Measurements from ENCODE around the gene POLA1.
"Not testable (repeated sequence)": the region's sequence is repeated elsewhere in the genome, so short reads cannot be mapped to it uniquely, and the experiment has no call there.

POLA1 gene

DNA sequence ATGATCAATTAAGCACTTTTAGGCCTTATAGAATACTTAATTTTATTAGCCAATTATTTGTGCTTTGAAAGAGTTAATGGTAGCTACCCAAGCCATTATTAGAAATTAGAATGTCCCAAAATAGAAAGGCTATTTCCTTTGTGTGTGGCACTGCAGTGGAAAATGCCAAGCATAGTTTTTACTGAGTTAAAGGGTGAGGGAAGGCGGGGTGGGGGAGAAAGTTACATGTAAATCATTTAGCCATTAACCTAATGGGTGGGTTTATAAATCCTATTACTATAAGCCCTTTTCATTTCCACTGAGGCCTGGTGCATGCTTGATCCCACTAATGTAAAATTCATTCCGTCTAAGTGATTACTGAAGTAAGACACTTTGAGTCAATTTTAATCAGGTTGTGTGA is 105.8 kb downstream of the POLA1 start:
- DNase-seq (ENCODE audit: low spot score): no peak

DNA sequence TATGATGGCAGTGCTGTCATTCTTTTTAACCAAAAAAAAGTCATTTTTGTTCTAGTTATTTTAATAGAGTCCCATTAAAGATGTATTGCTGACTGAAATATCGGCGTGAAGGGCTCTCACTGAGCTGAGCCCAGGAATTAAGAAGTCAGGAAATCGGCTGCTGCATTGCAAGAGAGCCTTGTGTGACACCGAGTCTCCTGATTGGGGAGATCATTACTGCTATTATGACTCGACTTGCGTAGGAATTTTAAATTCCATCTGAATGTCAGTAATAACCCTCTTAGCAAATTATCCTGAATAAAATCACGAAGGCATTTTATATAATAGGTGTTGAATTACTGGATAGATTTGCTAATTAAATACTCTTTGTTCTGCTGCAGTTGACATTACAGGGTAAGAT is 111.5 kb downstream of the POLA1 start:
- no peak for DNase-seq (ENCODE audit: low spot score)

DNA sequence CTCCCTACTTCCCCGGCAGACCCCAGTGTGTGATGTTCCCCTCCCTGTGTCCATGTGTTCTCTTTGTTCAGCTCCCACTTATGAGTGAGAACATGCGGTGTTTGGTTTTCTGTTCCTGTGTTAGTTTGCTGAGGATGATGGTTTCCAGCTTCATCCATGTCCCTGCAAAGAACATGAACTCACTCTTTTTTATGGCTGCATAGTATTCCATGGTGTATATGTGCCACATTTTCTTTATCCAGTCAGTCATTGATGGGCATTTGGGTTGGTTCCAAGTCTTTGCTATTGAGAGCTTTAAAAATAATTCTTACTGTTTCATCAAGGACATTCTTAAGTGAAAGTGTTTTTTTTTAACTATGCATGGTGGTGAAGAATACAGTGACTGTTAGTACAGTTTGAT is 126.1 kb downstream of the POLA1 start:
- not testable (repeated sequence) for DNase-seq (ENCODE audit: low spot score)

DNA sequence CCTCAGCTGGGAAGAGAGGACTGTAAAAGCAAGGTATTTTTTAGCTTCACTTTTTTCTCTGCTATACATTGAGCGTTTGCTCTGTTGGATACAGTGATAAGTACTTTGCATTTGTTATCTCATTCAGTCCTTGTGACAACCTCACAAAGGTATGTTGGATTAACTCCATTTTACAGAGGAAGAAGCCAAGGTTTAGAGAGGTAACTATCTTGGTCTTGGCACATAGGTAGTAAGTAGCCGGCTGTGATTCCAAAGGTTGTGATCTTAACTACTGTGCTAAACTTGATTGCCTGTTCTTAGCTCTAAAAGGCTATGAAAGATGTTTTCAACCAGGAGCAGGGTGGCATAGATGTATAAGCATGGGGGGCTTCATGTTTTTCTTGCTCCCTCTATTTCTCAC is 134.4 kb downstream of the POLA1 start:
- no peak for DNase-seq (ENCODE audit: low spot score)

DNA sequence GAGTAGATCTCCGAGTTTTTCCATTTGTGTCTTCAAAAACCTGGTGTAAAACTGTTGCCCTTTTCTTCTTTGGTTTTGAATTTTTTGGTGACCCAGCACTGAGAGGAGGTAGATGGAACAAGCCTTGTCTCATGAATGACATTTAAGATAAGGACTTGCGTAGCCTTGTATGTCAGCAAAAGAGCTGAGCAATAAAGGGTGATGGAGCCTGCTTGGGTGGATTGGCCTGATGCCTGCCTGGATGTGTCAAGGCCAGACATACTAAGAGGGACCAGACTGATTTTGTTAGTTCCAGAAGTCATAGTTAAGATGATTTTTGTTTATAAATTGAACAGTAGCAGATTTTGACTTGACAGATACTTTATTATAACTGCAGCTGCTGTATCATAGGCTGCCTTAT is 134.9 kb downstream of the POLA1 start:
- DNase-seq (ENCODE audit: low spot score): no peak

DNA sequence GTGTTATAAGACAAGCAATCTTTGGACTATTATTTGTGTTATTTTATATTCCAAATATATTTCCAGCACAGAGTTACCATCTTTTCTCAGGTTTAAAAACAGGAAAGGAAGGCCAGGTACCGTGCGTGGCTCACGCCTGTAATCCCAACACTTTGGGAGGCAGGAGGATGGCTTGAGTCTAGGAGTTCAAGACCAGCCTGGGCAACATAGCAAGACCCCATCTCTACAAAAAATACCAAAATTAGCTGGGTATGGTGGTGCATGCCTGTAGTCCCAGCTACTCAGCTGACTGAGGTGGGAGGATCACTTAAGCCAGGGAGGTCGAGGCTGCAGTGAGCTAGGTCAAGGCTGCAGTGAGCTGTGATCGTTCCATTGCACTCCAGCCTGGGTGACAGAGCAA is 140.0 kb downstream of the POLA1 start:
- DNase-seq (ENCODE audit: low spot score): no peak

DNA sequence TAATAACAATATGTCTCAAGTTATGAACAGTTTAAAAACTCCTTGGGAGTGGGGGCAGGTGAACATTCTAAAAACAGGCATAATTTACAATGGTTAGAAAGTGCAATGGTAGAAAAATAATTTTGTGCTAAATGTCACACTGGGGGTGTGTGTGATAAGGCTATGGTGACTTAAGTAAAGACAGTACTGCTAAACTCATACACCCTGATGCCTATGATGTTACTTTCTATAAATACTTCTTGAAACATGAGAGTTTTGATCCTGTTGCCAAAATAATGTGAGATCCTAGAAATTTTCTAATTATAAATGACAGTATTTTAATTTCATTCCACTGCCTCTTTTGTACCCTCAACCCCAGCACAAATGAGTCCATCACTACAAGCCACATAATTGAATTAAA is 144.2 kb downstream of the POLA1 start:
- DNase-seq (ENCODE audit: low spot score): no peak

DNA sequence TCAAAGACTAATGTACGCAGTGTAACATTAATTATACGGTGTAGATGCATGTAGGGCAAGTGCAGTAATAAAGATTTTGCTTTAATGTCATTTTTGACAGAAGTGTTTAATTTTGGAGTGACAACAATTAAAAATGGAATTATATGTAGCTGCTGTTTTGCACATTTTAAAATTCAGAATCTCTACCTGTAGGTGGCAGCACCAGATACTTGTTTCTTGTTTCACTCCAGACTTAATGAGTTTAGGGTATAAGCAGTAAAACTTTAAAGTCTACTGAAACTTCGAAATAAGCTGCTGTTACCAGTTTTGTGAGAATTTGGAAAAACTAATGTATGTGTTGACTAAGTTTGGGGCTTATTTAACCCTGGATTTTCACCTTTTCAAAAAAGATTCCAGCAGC is 144.9 kb downstream of the POLA1 start:
- peak; percentile 1 for DNase-seq (ENCODE audit: low spot score)

DNA sequence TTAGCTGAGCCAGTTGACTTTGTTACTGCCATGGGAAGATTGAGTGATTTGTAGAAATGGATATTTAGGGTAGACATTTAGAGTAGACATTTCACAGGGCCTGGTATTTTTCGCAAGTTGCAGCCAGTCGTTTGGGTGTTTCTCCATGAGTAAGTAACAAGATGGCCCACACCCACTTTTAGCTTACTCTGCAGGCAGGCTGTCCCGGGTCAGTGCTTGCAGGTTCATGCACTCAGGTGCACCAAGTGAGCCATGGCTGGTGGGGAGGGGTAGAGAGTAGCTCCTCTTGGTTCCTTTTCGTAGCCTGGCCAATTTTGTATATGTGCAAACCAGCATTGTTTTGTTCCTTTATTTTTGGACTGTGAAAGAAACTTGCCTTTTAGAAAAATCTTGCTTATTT is 145.6 kb downstream of the POLA1 start:
- DNase-seq (ENCODE audit: low spot score): no peak

DNA sequence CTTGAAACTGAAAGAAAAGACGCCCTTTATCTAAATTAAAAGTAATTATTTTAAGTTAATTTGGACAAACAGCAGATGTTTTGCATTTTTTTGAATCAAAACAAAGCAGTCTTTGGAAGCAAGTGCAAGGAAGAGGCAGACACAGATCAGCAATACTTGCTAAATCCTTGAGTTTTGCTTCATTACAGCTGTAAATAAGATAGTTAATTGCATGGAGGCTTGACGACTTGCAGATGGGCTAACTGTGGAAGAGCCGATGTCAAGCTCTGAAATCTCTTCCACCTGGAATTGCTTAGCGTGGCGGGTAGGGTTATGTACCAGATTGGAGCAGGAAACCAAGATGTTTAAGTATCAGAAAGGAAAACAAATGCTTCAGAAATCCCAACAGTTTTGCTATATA is 148.8 kb downstream of the POLA1 start:
- DNase-seq (ENCODE audit: low spot score): no peak

DNA sequence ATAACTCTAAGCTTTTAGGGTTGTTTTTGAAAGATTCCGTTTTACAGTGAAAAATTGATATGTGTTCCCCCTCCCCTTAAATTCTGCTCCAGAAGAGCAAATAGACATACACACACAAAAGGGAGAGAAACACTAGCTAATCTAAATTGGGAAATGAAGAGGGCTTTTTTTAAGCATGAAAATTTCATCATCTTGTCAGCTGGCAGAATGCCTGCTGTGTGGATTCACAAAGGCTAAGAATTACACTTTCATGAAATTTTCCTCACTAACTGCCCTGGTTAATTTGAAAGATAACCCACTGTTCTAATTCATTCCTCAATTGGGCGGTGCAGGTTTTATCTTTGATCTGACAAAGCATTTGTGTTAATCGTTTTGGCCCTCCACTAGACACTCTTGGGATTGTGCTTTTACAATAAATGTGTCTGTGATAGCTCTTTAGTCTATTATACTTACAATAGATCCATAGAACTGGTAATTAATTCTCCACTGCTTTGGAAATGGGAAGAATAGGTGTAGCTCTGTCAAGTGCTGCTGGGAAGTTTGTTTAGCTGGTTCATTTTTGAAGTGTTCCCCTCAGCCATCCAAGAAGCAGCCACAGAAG is 152.9 kb downstream of the POLA1 start:
- no peak for DNase-seq (ENCODE audit: low spot score)

DNA sequence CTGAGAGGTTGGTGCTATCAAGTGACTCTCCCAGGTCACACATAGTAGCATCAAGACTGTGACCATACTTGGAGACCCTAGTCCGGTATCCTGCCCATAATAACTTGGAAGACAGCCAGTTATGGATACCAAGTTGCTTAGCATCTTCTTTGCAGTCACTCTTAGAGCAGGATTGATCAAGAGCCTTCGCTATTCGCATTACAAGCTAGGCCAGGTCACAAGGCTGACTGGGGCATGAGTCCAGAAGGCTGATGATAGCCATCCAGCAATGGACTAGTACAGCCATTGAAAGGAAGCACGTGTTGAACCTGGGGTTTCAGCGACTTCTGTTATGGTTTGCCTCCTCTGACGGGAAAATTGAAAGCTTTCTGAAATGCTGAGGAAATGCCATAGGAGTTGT is 157.6 kb downstream of the POLA1 start:
- no peak for DNase-seq (ENCODE audit: low spot score)

DNA sequence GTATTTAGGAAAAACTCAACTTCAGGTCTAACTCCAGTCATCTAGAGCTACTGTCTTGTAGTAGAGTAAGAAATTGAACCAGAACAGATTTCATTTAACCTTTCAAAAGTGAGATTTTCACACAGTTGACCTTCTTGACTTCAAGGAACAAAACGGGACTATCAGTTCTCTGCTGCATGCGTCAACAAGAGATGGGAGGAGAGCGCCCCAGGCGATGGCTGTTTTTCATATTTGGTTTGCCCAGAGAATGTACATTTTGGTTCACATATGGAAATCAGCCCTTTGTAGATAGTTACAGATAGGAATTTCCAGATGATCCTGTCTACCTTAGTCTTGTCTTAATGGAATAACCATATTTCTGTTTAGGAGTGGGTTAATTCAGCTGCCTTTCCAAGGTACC is 158.1 kb downstream of the POLA1 start:
- no peak for DNase-seq (ENCODE audit: low spot score)

DNA sequence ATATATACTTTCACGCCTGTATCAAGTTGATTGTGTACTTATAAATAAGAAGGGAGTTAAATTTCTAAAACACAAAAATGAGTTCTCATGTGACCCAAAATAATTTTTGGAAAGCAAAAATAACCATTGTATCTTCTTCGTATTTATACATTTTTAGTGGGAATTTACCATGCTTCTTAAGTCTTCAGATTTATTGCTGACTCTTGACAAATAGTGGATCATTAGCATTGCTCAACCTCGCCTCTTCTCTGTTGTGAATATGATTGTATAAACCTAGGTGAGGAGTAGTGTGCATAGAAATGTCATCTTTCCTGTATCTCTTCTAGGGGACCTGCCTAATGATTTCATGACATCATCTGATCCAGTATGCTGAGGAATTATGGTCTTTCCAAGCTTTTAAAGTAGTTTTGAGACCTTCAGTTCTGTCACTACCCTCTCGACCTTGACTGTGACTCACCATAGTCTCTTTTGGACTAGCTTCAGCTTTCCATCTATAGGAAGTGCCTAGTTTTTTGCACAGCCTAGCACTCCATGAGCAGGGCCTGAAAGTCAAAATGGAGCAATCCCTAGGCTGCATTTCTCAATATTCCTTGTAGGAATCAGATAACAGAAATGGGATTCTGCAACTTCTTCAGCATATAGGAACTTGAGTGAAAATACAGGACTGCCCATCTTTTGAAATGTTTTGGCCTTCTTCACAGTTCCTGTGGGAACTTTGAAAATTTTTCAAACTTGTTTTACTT is 164.5 kb downstream of the POLA1 start:
- no peak for DNase-seq (ENCODE audit: low spot score)

DNA sequence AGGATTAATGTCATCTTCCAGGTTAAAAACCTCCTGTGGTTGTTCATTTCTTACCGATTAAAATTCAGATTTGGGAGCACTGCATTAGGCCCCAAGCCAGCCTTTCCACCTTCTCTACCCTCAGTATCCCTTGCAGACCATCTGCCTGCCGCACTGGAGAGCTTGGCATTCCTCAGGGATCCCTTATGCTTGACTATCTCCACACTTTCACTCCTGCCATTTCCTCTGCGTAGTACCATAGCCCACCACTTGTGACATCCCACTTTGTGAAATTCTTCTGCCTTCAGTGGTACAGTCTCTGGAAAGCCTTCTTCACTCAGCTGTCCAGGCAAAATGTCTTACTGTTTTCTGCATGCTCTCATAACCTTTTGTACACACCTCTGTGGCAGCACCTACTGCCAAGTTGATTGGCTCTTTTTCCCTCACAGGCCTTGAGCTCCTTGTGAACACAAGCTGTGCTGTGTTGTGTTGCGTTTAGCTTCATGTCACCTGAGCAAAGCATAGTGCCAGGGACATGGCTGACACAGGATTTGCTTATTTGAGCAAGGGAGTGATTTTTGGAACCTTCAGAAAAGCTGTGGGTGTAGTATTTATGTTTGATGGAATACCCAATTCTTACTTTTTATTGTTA is 165.6 kb downstream of the POLA1 start:
- no peak for DNase-seq (ENCODE audit: low spot score)

DNA sequence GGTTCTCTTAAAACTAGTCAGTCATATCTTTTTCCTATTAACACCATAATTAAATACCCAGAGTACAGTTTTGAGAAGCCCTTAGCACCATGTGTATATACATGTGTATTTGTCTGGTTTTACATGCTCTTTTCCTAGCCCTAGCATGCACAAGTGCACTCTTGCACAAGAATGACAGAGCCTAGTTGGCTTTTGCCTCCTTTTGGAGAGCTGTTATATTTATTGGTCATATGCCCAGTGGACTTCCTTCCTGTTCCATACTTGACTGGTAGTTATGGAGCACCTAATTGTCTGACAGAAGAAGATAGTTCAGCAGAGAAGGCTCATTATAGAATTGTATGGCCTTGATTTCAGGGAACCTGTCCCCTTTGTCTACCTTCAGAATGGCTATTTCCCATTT is 166.4 kb downstream of the POLA1 start:
- no peak for DNase-seq (ENCODE audit: low spot score)

DNA sequence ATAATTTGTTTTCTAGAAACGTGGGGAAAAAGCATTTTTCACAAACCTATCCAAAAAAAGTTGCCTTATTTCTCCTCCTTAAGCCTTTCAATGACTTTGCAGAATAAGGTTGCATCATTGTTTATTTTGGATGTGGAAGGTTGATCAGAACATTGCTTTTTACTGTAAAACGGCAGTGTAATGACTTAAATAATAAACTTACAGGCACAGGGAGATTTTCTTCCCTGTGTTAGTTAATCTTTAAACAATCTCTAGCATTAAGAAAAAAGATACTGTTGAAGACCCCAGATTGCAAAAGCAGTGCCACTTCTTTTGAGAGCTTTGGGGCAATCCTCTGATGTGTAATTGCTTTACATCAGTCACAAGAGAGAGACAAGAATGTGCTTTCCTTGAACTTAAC is 168.6 kb downstream of the POLA1 start:
- no peak for DNase-seq (ENCODE audit: low spot score)

DNA sequence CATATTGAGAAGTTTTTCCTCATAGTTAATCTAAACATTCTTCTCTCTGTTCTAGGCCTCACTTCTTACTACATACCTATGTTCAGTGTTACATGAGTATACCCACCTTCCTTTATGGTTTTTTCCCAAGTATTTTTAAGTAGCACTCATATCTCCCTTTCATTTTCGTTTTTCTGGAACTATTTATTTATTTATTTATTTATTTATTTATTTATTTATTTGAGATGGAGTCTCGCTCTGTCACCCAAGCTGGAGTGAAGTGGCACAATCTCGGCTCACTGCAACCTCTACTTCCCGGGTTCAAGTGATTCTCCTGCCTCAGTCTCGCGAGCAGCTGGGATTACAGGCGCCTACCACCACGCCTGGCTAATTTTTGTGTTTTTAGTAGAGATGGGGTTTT is 170.1 kb downstream of the POLA1 start:
- DNase-seq (ENCODE audit: low spot score): not testable (repeated sequence)

DNA sequence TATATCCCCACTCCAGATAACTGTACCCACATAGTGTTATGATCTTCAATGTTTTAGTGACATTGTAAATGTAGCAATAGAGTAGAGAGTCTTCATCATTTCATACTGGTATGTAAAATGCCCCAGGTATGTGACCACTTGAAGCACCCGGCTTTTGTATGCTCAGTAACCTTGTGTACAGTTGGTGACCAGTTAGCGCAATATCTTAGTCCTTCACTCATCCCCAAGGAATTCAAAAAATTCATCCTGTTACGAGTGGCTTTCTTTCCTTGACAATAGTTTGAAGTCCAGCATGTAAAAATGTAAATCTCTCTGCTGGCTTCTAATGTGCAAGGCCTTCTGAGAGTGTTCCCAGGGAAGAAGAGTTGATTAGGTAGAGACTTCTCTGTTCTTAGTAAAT is 176.4 kb downstream of the POLA1 start:
- no peak for DNase-seq (ENCODE audit: low spot score)

DNA sequence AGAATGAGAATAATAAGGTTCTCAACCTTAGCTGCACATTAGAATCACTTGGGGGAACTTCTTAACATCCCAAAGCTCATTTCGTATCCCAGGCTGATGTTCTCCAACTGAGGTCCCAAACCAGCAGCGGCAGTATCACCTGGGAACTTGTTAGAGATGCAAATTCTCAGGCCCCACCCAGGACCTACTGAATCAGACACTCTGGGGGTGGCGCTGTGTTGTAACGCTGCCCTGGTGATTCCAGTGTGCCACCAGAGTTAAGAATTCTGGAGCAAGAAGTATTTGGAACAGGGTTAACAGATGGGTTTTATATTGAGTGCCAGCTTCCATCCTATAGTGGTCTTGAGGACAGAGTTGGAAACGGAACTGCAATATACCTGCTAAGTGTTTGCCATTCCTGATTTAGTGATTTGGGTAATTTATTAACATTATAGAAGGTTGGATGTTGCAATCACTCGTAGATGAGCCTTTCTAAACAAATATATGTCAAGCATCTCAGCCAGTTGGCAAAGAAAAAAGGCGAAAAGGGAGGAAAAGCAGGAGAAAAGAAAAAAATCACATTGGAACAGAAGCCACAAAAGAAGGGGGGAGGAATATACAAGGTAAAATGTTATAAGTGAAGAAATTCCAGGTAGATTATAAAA is 181.0 kb downstream of the POLA1 start:
- no peak for DNase-seq (ENCODE audit: low spot score)

DNA sequence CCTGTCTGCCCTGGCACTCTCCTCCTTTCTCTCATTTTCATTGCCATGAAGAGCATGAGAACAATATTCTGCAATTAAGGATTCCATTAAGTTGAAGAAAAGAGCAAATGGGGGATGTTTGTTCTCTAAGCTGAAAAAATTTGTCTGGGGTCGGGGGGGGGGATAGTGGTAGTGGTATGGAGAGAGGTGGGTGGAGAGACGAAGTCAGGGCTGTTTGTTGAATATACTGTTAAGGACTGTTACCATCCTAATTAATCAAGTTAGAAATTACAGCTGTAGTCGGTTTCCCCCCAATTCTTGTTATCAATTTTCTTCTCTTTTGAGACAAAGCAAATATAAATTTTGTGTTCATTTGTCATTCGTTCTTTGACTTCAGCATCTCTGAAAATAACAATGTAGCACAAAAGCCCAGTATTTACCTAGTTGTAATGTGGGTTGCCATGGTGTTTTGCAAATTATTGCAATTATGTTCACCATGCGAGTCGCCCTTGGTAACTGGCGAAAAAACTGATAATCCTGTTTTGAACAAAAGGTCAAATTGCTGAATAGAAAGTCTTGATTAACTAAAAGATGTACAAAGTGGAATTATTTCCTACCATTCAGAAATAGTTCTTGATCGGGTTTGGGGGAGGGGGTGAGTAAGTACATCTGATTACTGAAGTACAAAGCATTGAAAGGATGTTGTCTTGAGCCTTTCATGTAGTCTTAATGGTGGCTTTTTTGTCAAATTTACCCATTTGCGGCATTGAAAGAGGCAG is 183.0 kb downstream of the POLA1 start:
- DNase-seq (ENCODE audit: low spot score): no peak

DNA sequence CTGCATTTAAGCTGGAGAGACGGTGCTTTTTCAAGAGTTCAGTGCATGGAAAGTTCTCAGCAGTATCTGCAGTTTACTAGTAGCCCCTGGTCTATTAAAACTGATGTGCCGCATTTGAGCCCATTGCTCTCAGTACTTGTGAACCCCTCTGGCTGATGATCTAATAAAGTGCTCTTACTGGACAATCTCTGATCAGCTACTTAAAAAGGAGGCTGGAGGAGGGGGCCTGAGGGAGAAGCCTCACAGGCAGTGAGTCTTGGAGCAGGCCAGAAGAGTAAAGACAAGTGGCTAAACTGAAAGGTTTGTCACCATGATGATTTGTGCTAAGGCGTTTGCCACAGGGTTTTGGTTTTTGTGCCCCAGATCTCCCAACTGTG is 183.6 kb downstream of the POLA1 start:
- DNase-seq (ENCODE audit: low spot score): no peak

All from LoVo (cell line).